Endothelial cell of umbilical vein (primary cell): ENCODE measurements around the gene MGAT1. TPM values are rescaled to one million over a fixed set of nuclear protein-coding genes. Genes with fewer than 3 reads are reported as not detected.

ENCODE experiments used
- BruUV-seq: library from RNA; stranded (reverse); fragments of 400-500 nt; replicated peaks from 2 replicates; lab custom pipeline; 2021; lab: Mats Ljungman, UMichigan
- CTCF ChIA-PET: fragments of 300-600, 350-600 bp; sonication (Branson Sonifier 250); formaldehyde crosslinking; loops from one replicate; lab custom pipeline; 2021; ENCODE audit warnings: antibody characterized with exemption, inconsistent platforms; lab: Charles Lee
- POLR2A ChIA-PET: fragments of 300-600, 350-600 bp; sonication (Branson Sonifier 250); formaldehyde crosslinking; loops from one replicate; lab custom pipeline; 2021; ENCODE audit warnings: antibody characterized with exemption, inconsistent platforms; lab: Charles Lee
- DNase-seq: peaks from one replicate; pipeline ENCODE4 v3.0.0-alpha.2; 2011; ENCODE audit warnings: low read depth, low spot score
- FAIRE-seq: peaks from 2 replicates; lab custom pipeline; 2011; peaks lifted over from hg19 to GRCh38; lab: Jason Lieb, UNC
- H2AFZ ChIP-seq: 2 replicates; pipeline ENCODE4 v1.6.0; 2012; ENCODE audit warnings: low read depth, low read length, control low read depth, inconsistent platforms
- H3K27ac ChIP-seq: 2 replicates; pipeline ENCODE4 v1.5.1; 2011; ENCODE audit warnings: low read depth, mild to moderate bottlenecking, control low read depth, low read length, moderate library complexity; ENCODE audit not compliant: insufficient read depth
- H3K27me3 ChIP-seq, 2 experiments: 2 replicates each; pipeline versions ENCODE4 v1.6.0 to v1.6.1; 2011; ENCODE audit warnings: low read length in 2 of 2, mixed read lengths in 1 of 2; ENCODE audit not compliant: control insufficient read depth in 2 of 2, insufficient read depth in 2 of 2
- H3K36me3 ChIP-seq, 2 experiments: 2 replicates in 1 of 2; 3 replicates in 1 of 2; pipeline ENCODE4 v1.5.1; 2011; ENCODE audit warnings: low read length in 2 of 2, mild to moderate bottlenecking in 1 of 2, moderate library complexity in 1 of 2; ENCODE audit not compliant: control insufficient read depth in 2 of 2, insufficient read depth in 2 of 2; ENCODE audit errors: extremely low read depth in 1 of 2
- H3K4me1 ChIP-seq: 3 replicates; pipeline ENCODE4 v1.5.1; 2011; ENCODE audit warnings: mild to moderate bottlenecking, low read length; ENCODE audit not compliant: control insufficient read depth, insufficient read depth; ENCODE audit errors: extremely low read depth
- H3K4me2 ChIP-seq: 2 replicates; pipeline ENCODE4 v1.6.1; 2011; ENCODE audit warnings: low read length, control low read depth, mixed read lengths; ENCODE audit not compliant: insufficient read depth
- H3K4me3 ChIP-seq, 3 experiments: fragments of 200-600 bp in 1 of 3; sonication (generic), shearing (Covaris generic) in 1 of 3; replicated peaks in 1 of 3; 2 replicates each; pipeline ENCODE4 v1.5.1; 2011 to 2016; ENCODE audit warnings: control low read depth in 3 of 3, low read length in 3 of 3, mild to moderate bottlenecking in 2 of 3, inconsistent platforms in 1 of 3, low read depth in 1 of 3, moderate library complexity in 1 of 3; ENCODE audit not compliant: insufficient read depth in 1 of 3
- H3K79me2 ChIP-seq: 2 replicates; pipeline ENCODE4 v1.6.0; 2012; ENCODE audit warnings: low read length, inconsistent platforms; ENCODE audit not compliant: control insufficient read depth, insufficient read depth
- H3K9ac ChIP-seq: replicated peaks from 2 replicates; pipeline ENCODE3; 2011; ENCODE audit warnings: low read length, control low read depth; ENCODE audit not compliant: insufficient read depth; ENCODE audit errors: extremely low read depth
- H3K9me1 ChIP-seq: replicated peaks from 3 replicates; pipeline ENCODE4 v1.6.0; 2011; ENCODE audit warnings: mild to moderate bottlenecking, low read length; ENCODE audit not compliant: control insufficient read depth, insufficient read depth; ENCODE audit errors: extremely low read depth
- H3K9me3 ChIP-seq: replicated peaks from 2 replicates; pipeline ENCODE4 v1.5.1; 2012; ENCODE audit warnings: low read length, inconsistent platforms; ENCODE audit not compliant: control insufficient read depth, insufficient read depth
- H4K20me1 ChIP-seq: replicated peaks from 2 replicates; pipeline ENCODE3; 2011; ENCODE audit warnings: mild to moderate bottlenecking, low read length; ENCODE audit not compliant: control insufficient read depth, insufficient read depth; ENCODE audit errors: extremely low read depth
- CTCF ChIP-seq, 2 donors: IDR thresholded peaks; 1 replicate in 1 of 2; 2 replicates in 1 of 2; pipeline ENCODE4 v1.5.1; 2011; ENCODE audit warnings: low read length in 2 of 2, mild to moderate bottlenecking in 2 of 2, moderate library complexity in 2 of 2, control low read depth in 1 of 2, inconsistent platforms in 1 of 2, low read depth in 1 of 2; ENCODE audit not compliant: insufficient read depth in 1 of 2; ENCODE audit errors: extremely low read depth in 1 of 2
- EZH2 ChIP-seq: IDR thresholded peaks from 2 replicates; pipeline ENCODE4 v1.6.1; 2012; ENCODE audit warnings: borderline replicate concordance, low read depth, mild to moderate bottlenecking, moderate library complexity, low read length, inconsistent platforms; ENCODE audit not compliant: severe bottlenecking
- FOS ChIP-seq: IDR thresholded peaks from 2 replicates; pipeline ENCODE4 v1.6.1; 2011; ENCODE audit warnings: mild to moderate bottlenecking, low read length, moderate library complexity, borderline replicate concordance; ENCODE audit not compliant: insufficient read depth
- GATA2 ChIP-seq: IDR thresholded peaks from 2 replicates; pipeline ENCODE4 v1.7.0; 2011; ENCODE audit warnings: low read depth, mild to moderate bottlenecking, moderate library complexity, mixed read lengths, low read length; ENCODE audit not compliant: insufficient read length, insufficient read depth
- JUN ChIP-seq: IDR thresholded peaks from 2 replicates; pipeline ENCODE4 v1.6.1; 2011; ENCODE audit warnings: borderline replicate concordance, low read depth; ENCODE audit not compliant: insufficient read length, insufficient read depth
- MAX ChIP-seq: IDR thresholded peaks from 2 replicates; pipeline ENCODE4 v1.6.1; 2011; ENCODE audit not compliant: insufficient read depth, insufficient read length
- MYC ChIP-seq: IDR thresholded peaks from one replicate; pipeline ENCODE4 v1.6.1; 2011; ENCODE audit warnings: mild to moderate bottlenecking, low read depth, low read length
- POLR2A ChIP-seq: IDR thresholded peaks from 2 replicates; pipeline ENCODE4 v1.6.1; 2012; ENCODE audit warnings: low read depth, mild to moderate bottlenecking, control low read depth, low read length
- POLR2AphosphoS5 ChIP-seq: IDR thresholded peaks from 2 replicates; pipeline ENCODE4 v1.6.1; 2012; ENCODE audit warnings: low read depth, mild to moderate bottlenecking, control low read depth, low read length, moderate library complexity; ENCODE audit not compliant: insufficient read depth
- dilution Hi-C: fragments of 300-500 bp; cut with MboI; formaldehyde crosslinking; loops from one replicate; pipeline ENCODE4 v1.15.0; 2019; ENCODE audit warnings: low sequenced_read_pairs; ENCODE audit not compliant: extremely low pct_ligation_motif_present
- intact Hi-C: fragments of 100-400 bp; cut with micrococcal nuclease; formaldehyde crosslinking; loops from one replicate; pipeline ENCODE4 v1.10.0; 2022
- polyA plus RNA-seq, 4 experiments: library from polyadenylated mRNA; depleted of rRNA in 3 of 4; stranded (reverse) in 3 of 4; unstranded in 1 of 4; fragments of >200 nt; gene quantifications; 2 replicates each; pipeline versions ENCODE4 v1.2.1 to v1.2.3, GENCODE V29; 2011 to 2012; ENCODE audit warnings: missing spikeins in 1 of 4
- total RNA-seq: library from RNA; stranded (reverse); gene quantifications from 2 replicates; pipeline ENCODE4 v1.2.3, GENCODE V29; 2021

Gene MGAT1
- total and polyA plus RNA-seq, 2 donors (not counting 3 experiments of a cell fraction or from before 2014, with no cell fraction given) = 123 to 126 TPM

GRCh38 chr5:180799194-180799593 is 3.4 kb downstream of the MGAT1 start:
- Histone ChIP-seq H2AFZ (no peak overlapping the region), H3K9me3 (no peaks in the 10 kb centered on the region), H3K9ac (no peak overlapping the region), H4K20me1 (peaks cover 23% of the 10 kb centered on the region), H3K4me1 (peaks cover 31% of the 10 kb centered on the region), H3K4me2 (no peak overlapping the region), H3K79me2 (peaks cover 73% of the 10 kb centered on the region), H3K4me3 (no peak overlapping the region), H3K27ac (no peak overlapping the region), H3K27me3 (no peaks in the 10 kb centered on the region), H3K9me1 (no peaks in the 10 kb centered on the region), H3K36me3 (peaks cover 2 to 3% of the 10 kb centered on the region in 2 experiments)
- BruUV-seq = no TSS peak
- ChIA-PET CTCF (interaction anchor here (0.7 to 1.8 kb wide), 3 partner anchors 10 to 15 kb away, joined by 4 to 9 read pairs (median 5); no protein-coding TSS in a partner anchor), POLR2A (no interaction called here)
- TF ChIP-seq CTCF (IDR thresholded peaks at IDR 0.05; ENCODE audit: extremely low read depth in 1 of 2, insufficient read depth in 1 of 2, low read depth in 1 of 2, low read length in 2 of 2) = peak; percentile 5 to 10
- TF ChIP-seq MAX = no peak
- dilution Hi-C loops (no loop called here), intact Hi-C loops (no loop called here)
- FAIRE-seq = no peak
- no peak for DNase-seq

GRCh38 chr5:180798193-180798592 is 4.4 kb downstream of the MGAT1 start:
- no peaks in the 10 kb centered on the region for H3K27me3 ChIP-seq
- intact Hi-C loops = no loop called here

More at GRCh38 chr5:180798193-180798592, 4.4 kb downstream of the MGAT1 start:
- H3K9me1 ChIP-seq = no peaks in the 10 kb centered on the region
- peaks cover 2 to 3% of the 10 kb centered on the region in 2 experiments for H3K36me3 ChIP-seq
- no peak overlapping the region for H3K9ac ChIP-seq
- BruUV-seq = no TSS peak
- dilution Hi-C loops = no loop called here
- TF ChIP-seq MAX (no peak), POLR2A (no peak), MYC (no peak), EZH2 (no peak), GATA2 (no peak), CTCF (IDR thresholded peaks at IDR 0.05; ENCODE audit: extremely low read depth in 1 of 2, insufficient read depth in 1 of 2, low read depth in 1 of 2, low read length in 2 of 2) (no peak), POLR2AphosphoS5 (no peak), JUN (no peak), FOS (no peak)
- DNase-seq (no peak), FAIRE-seq (no peak)
- H4K20me1 ChIP-seq = peaks cover 23% of the 10 kb centered on the region
- no peaks in the 10 kb centered on the region for H3K9me3 ChIP-seq
- CTCF ChIA-PET = interaction anchor here (1.8 kb wide), 1 partner anchor 12 kb away, joined by 9 read pairs; no protein-coding TSS in a partner anchor
- H3K4me1 ChIP-seq = peaks cover 26% of the 10 kb centered on the region
- POLR2A ChIA-PET = no interaction called here
- H3K27ac ChIP-seq = no peak overlapping the region
- H3K79me2 ChIP-seq = peaks cover 81% of the 10 kb centered on the region
- H3K4me2 ChIP-seq = no peak overlapping the region
- no peak overlapping the region for H3K4me3 ChIP-seq
- no peak overlapping the region for H2AFZ ChIP-seq
